WERI-Rb-1 (cell line): ENCODE measurements around the gene LRCH3.

Experiments
- DNase-seq: peaks from one replicate; pipeline ENCODE4 v3.0.0-alpha.2; 2020
- H3K27ac ChIP-seq: fragments of 250-450 bp; sonication (Bioruptor Pico); 2 replicates; pipeline ENCODE4 v1.5.1; 2020; ENCODE audit warnings: mild to moderate bottlenecking, moderate library complexity
- H3K27me3 ChIP-seq: fragments of 250-450 bp; sonication (Bioruptor Pico); 2 replicates; pipeline ENCODE4 v1.5.1; 2021; ENCODE audit warnings: mild to moderate bottlenecking, low read depth, moderate library complexity; ENCODE audit not compliant: insufficient read depth, severe bottlenecking
- H3K36me3 ChIP-seq: fragments of 250-450 bp; sonication (Bioruptor Pico); 2 replicates; pipeline ENCODE4 v1.5.1; 2020; ENCODE audit warnings: mild to moderate bottlenecking, moderate library complexity
- H3K4me3 ChIP-seq: 2 replicates; pipeline ENCODE4 v1.5.1; 2011; ENCODE audit warnings: low read depth, mild to moderate bottlenecking, control low read depth, low read length
- H3K9me3 ChIP-seq: fragments of 250-450 bp; sonication (Bioruptor Pico); 2 replicates; pipeline ENCODE4 v1.5.1; 2021; ENCODE audit warnings: mild to moderate bottlenecking, moderate library complexity; ENCODE audit not compliant: severe bottlenecking
- TF ChIP-seq, protein P1 (sequence below): IDR thresholded peaks from 2 replicates; pipeline ENCODE4 v1.5.1; 2011; ENCODE audit warnings: low read depth, mild to moderate bottlenecking, control low read depth, inconsistent platforms, low read length

LRCH3 gene

DNA sequence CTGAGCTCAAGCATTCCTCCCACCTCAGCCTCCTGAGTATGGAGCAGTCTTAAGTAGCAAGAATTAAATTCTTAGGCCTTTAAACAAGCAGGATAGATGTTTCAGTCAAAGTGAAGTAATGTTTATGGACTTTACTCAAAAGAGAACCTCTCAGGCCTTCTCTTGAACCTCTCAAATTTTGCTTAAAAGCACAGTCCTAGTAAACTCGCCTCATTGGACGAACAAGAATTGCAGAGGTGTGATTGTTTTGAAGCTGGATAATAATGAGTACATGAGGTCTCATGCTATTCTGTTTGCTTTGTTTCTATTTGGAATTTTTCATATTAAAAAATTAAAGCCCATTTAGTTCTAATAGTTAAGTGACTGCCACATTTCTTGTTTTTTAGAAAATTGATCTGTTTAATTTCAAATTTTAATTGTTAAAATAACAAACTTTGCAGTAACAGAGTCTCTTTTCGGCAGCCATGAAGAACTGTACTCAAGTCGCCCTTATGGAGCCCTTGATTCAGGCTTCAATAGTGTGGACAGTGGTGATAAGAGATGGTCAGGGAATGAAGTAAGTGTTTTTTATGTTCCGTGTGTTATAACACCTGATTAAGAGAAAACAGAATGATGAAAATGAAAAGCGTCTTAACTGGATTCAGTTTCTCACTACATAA is 39.4 kb downstream of the LRCH3 start:
- H3K9me3 ChIP-seq = no peaks in the 10 kb centered on the region
- no peak overlapping the region for H3K27ac ChIP-seq
- TF ChIP-seq, protein P1, sequence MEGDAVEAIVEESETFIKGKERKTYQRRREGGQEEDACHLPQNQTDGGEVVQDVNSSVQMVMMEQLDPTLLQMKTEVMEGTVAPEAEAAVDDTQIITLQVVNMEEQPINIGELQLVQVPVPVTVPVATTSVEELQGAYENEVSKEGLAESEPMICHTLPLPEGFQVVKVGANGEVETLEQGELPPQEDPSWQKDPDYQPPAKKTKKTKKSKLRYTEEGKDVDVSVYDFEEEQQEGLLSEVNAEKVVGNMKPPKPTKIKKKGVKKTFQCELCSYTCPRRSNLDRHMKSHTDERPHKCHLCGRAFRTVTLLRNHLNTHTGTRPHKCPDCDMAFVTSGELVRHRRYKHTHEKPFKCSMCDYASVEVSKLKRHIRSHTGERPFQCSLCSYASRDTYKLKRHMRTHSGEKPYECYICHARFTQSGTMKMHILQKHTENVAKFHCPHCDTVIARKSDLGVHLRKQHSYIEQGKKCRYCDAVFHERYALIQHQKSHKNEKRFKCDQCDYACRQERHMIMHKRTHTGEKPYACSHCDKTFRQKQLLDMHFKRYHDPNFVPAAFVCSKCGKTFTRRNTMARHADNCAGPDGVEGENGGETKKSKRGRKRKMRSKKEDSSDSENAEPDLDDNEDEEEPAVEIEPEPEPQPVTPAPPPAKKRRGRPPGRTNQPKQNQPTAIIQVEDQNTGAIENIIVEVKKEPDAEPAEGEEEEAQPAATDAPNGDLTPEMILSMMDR = no peak
- H3K27me3 ChIP-seq = no peaks in the 10 kb centered on the region
- H3K4me3 ChIP-seq = no peak overlapping the region
- no peak for DNase-seq
- no peaks in the 10 kb centered on the region for H3K36me3 ChIP-seq

DNA sequence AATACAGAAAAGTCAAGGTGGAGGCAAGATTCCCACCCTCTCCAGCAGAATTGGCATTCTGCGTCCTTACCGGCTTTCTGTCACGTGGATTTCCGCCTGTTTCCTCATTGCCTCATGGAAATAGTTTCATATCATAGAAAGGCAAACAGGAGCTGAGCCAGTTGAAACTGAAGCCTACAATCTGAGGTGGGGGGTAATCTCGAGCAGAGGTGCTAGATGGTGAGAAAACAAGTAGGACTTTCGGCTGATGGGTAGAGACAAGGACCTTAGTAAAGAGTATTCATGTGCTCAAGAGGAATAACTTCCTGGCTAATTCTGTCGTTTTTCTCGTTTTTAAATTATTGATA is 39.9 kb downstream of the LRCH3 start:
- H3K36me3 ChIP-seq = no peaks in the 10 kb centered on the region
- TF ChIP-seq, protein P1 = no peak

DNA sequence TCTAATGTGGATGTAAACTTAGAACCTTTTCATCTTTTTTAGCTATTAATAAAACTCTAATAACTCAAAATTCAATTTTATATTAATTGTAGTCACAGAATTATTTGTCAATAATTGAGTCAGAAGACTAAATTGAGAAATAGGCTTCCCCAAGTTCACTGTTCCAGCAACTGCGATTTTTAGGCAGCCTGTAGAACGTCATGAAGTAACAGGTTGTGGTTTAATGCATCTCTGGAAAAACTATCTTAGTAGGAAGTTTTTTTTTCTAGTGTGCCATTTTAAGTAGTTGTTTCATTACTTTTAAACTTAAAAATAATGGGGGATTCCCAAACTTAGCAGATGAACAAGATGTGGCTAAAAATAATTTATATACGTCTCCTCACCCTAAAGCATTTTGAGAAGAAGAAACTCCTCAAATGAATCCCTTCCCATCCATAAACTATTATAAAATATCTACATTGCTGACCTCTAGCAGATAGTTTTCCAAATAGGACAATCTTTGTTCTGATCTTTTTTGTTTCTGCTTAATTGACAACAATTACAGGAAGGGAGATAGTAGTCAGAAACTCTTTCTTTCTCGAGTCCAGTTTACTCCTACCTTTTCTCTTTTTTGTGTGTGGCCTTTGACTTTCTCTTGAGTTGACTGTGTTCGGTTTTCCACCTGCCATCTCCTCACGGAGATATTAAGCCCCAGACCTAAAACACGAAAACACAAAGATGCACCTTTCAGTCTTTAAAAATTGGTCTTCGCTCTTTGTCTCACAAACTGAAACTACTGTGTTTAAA is 43.1 kb downstream of the LRCH3 start:
- H3K27me3 ChIP-seq = no peaks in the 10 kb centered on the region
- H3K36me3 ChIP-seq = no peaks in the 10 kb centered on the region
- H3K9me3 ChIP-seq = no peaks in the 10 kb centered on the region
- H3K27ac ChIP-seq = no peak overlapping the region
- H3K4me3 ChIP-seq = no peak overlapping the region
- DNase-seq = no peak
- TF ChIP-seq, protein P1 = no peak

More for the DNA sequence above, 39.9 kb downstream of the LRCH3 start:
- no peak for DNase-seq
- no peaks in the 10 kb centered on the region for H3K27me3 ChIP-seq
- no peak overlapping the region for H3K4me3 ChIP-seq
- no peaks in the 10 kb centered on the region for H3K9me3 ChIP-seq
- no peak overlapping the region for H3K27ac ChIP-seq

DNA sequence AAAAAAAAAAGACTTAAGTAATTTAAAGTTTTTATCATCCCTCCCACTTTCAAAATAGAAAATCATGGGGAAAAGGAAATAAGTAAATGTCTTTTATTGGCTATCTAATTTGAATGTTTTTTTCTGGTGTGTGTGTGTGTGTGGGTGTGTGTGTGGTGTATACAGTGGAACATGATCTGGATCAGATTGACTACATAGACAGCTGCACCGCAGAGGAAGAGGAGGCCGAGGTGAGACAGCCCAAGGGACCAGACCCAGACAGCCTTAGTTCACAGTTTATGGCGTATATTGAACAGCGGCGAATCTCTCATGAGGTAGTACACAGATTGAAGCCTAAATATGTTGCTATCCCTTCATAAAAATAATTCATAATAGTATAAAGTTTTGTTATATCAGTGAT is 44.5 kb downstream of the LRCH3 start:
- no peaks in the 10 kb centered on the region for H3K36me3 ChIP-seq
- no peaks in the 10 kb centered on the region for H3K9me3 ChIP-seq
- H3K4me3 ChIP-seq = no peak overlapping the region
- no peak overlapping the region for H3K27ac ChIP-seq
- no peaks in the 10 kb centered on the region for H3K27me3 ChIP-seq
- TF ChIP-seq, protein P1 = no peak
- DNase-seq = no peak

DNA sequence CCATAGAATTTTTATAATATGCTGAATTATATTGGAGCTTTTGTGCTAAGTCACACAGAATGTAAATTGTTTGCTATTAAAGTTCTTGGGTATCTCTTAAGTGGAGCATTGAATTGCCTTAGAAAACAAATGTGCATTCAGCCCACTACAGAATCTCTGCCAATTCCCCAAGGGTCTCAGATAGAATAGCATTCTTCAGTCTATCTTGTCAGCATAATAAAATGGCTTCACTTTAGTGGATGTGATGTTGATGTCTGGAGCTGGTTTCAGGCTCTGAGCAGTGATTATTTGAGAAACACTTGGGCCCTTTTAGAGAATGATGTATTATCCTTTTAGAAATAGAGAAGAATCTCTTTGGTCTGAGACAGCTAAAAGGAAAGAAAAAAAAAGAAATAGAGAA is 45.2 kb downstream of the LRCH3 start:
- no peak for DNase-seq
- H3K4me3 ChIP-seq = no peak overlapping the region
- H3K27me3 ChIP-seq = no peaks in the 10 kb centered on the region
- H3K27ac ChIP-seq = no peak overlapping the region
- H3K9me3 ChIP-seq = no peaks in the 10 kb centered on the region
- TF ChIP-seq, protein P1 = no peak
- no peaks in the 10 kb centered on the region for H3K36me3 ChIP-seq
